HG03432 (cell line): ENCODE measurements around the gene PBX2.
A peak's percentile ranks its signal among the peaks of the same experiment; 100 is the strongest.
"Not testable (repeated sequence)": the region's sequence is repeated elsewhere in the genome, so short reads cannot be mapped to it uniquely, and the experiment has no call there.

Experiments
- ATAC-seq: cut with Tn5 transposase; IDR thresholded peaks from one replicate; pipeline ENCODE4 v1.9.1; 2021; ENCODE audit warnings: mild to moderate bottlenecking, moderate library complexity; ENCODE audit not compliant: unreplicated experiment

The PBX2 gene

DNA sequence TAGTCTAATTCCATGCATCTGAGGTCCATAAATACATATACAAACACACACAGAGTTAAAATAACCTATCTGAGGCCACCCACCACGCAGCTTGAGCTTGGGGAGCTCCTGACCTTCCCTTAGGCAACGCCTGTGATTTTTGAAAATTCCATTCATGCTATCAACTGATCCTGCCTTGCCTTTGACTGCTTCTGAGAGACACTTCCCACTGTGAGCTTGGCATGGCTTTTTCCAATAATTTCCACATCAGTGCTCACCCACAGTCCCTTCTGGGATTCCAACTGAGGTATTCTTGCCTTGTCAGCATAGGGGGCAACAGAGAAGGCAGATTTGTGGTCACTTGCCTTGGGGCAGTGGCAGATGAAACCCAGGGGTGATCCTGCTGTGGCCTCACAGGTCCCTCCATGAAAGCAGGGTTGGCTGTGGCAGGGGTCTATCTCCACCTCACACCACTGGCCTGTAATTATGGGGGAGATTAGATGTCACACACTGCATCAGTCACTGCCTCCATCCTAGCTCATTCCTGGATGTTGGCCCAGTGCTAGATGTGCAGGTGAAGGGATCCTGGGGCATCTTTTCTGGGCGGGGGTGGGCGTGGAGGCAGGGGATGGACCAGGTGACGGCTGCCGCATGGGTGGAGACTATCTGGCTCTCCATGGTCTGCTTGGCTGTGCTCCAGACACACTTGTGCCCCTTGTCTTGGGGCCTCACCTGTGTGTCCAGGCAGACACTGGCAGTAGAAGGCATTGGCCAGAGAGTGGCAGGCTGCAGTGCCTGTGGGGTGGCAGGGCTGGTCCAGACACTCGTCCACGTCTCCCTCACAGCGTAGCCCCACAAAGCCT lies 13.6 kb upstream of the PBX2 start:
- no peak for ATAC-seq

DNA sequence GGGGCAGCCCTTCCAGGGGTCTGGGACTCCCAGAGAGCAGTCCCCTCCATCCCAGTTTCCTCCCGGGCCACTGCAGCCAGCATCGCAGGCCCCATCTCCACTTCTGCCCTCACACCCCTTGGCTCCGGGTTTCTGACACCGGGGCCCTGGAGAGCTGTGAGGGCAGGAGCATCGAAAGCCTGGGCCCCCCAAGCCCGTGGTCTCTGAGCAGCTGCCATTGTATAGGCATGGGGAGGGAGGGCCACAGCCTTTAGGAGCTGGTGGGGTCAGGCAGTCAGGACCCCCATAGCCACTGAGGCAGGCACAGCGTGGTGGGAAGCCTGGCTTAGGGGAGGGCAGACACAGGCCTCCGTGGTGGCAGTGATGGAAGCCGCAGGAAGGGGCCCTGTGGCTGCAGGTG lies 12.2 kb upstream of the PBX2 start:
- ATAC-seq: no peak

DNA sequence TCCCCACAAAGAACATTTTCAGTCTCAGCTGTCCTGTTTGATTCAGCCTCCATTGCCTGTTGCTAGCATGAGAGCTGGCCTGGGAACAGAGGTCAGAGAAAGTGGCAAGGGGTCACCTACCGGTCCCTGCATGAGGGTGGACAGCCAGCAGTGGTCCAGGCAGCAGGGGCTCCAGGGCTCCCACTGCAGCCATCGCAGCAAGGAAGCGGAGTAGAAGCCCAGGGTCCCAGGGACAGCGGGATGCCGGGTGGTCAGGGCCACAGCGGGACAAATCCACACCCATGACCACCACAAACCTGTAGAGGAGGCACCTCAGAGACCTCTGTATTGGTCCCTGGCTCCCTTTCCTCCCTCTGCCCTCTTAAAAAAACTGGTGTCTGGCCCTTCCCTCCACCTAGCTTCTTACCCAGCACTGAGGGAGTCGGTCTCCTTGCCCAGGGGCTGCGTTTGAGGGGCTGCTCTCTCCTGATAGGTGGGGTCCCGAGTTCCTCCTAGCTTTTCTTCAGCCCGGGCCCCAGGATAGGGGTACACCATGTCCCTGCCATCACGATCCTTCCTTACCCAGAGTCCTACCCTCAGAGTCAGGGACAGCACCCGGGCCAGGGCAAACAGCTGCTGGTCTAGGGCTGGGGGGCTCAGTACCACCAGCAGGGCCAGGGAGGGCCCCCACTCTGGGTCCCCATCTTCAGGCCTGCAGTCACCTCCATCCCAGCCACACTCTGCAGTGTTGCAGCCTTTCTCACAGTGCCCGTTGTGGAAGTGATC lies 10.9 kb upstream of the PBX2 start:
- ATAC-seq: no peak

DNA sequence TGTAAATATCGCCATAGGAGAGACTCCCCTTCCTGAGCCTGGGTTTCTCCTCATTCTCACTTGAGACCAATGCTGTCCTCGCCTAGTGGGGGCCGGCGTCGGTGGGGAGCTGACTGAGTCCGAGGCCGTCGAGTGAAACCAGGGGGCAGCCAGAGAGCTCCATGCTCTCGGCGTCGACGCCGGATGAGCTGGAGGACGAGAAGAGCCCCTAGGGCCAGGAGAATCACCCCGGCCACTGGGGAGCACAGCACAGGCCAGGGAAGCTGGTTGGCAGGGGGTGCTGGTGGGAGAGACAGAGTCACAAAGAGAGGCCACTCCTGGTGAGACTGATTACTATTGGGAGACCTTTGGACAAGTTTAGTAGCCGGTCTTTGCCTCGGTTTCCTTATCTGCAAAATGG lies 8.9 kb upstream of the PBX2 start:
- no peak for ATAC-seq

DNA sequence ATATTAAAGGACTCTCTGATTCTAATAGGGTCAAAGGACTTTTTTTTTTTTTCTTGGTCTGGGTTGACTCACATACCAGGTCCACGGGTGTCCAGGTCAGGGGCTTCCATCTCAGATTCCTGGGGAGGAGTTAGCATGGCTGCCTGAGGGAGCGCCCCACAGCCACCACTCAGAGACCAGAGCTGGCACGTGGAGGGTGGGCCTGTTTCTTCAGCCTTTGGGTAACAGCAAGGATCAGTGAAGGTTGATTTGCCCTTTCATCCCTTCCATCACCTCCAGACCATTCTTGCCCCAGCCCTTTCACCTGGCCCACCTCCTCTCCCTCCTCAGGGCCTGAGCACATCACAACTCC lies 8.3 kb upstream of the PBX2 start:
- no peak for ATAC-seq

DNA sequence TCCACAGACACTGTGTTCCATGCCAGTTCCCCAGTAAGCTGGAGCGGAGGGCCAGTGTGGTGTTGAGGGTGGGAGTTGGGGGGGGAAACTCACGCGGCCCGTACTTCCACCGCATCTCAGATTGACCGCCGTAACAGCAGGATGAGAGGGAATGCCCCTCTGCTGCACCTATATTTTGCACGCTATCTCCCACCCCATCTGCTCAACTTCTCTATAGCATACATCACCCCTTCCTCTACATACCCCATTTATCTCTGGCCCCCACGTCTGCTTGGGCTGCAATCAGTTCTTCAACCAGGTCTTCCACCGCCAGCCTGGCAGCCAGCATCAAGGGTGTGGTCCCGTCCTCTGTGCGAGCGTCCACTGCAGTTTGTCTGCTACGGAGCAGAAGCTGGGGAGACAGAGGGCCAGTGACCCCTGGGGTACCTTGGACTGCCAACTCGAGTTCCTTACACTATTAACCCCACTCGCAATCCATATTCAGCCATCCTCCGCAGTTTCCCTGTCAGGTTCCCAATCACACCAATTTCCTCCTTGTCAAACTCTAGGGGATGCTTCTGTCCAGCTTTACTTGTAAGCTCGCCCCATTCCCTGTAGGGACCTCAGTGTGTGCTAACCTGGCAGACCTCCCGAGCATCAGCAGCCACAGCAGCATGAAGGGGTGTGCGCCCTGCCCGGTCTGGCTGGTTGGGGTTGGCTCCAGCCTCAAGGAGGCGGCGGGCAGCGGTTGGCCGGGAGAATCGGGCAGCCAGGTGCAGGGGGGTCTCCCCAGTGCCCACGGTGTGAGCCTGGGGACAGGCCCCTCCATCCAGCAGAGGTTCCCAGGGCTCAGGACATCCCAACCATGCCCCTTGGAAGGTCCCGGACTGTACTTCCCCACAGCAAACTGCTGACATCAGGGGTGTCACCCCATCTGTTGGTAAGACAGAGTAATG lies 6.9 kb upstream of the PBX2 start:
- no peak for ATAC-seq

DNA sequence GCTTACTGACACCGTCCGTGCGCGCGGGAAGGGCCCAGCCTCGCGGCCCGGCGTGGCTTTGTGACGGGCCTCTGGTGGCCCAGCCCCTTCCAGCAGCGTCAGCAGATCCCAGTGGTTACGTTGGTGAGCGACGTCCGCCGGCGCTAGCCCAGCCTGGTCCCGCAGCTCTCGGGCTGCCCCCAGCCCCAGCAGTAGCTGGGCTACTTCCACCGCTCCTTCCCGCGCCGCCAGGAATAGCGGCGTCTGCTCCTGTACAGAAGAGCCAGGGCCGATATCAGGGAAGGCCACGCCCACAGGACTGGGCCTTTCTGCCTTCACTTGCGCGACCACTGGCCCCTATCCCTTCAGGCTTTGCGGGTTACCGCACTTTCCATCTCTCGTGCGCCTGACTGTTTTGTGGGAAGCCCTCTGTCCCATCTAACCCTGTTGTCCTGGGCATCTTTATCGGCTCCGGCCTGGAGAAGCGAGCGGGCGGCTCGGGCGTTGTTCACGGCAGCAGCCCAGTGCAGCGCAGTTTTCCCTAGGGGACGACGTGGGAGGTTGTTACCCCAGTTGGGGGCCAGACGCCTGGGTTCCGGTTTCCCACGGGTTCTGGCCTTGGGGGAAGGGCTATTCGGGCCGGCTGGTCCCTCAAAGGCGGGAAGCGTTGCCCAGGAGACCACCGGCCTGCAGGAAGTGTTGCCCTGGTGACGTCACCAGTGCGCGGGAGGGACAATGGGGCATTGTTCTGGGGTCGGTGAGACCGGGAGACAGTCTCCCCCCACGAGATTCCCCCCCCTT lies 6.1 kb upstream of the PBX2 start:
- ATAC-seq: peak; percentile 78

DNA sequence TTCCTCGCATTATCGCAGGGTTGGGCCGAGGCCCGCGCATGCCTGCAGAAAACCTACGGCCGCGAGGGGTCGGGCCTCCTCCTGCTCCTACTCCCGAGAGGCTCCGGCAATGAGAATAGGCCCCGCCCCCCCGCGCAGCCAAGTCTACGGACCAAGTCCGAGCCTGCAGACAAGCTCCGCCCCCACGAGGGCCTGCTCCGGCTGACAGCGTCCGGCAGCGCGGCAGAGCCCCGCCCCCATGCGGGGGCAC lies 5.6 kb upstream of the PBX2 start:
- peak; percentile 76 for ATAC-seq

DNA sequence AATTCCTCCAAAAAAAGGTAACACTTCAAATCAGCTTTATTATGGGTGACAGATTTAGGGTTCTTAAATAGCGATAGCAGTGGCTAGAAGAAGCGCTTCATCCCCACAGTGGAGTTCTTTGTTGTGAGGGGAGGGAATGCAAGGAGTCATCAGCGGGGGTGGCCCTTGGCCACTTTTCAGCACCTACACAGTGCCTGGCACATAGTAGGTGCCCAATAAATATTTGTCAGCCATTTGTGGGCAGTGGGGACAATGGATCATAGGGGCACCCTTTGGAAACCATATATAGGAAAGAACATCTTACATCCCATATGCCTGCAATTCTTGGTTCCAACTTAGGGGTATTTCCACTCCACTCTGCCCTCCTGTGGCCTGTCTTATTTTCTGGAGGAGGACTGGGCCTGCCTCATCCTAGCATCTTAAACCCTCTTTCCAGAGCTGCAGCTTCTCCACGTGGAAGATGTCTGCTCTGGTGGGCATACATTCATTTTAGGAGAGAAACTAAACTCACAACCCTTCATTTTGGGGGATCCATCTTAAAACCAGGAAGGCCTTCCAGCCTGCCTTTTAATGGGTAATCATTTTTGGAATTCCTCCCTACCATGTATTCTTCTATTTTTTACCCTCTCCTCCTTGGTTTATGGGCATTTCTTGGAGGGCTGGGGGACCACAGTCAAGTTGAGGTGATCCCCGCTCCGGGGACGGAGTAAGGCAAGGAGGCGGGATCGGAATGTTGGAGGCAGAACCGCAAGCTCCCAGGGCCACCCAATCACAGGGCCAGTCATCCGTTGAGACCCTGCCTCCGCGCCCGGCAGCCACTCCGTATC lies 5.0 kb upstream of the PBX2 start:
- ATAC-seq: no peak

DNA sequence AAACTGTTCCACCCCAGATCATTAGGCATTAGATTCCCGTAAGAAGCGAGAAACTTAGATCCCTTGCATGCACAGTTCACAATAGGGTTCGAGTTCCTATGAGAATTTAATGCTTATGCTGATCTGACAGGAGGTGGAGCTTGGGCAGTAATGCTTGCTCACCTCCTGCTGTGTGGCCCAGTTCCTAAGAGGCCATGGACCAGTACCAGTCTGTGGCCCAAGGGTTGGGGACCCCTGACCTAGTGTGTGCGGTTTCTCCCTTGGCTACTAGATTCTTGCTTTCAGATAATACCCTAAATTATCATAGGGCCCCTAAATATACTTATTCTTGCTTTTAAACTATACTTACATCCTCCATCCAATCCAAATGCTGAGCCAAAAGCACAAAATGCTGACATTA lies 4.4 kb upstream of the PBX2 start:
- no peak for ATAC-seq

DNA sequence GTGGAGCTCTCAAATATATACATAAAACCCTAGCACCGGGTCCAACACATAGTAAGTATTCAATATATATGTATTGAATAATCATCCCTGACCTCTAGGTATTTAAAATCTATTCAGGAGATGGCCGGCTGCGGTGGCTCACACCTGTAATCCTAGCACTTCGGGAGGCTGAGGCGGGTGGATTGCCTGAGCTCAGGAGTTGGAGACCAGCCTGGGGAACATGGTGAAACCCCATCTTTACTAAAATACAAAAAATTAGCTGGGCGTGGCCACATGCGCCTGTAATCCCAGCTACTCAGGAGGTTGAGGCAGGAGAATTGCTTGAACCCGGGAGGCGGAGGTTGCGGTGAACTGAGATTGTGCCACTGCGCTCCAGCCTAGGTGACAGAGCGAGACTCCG lies 3.1 kb upstream of the PBX2 start:
- ATAC-seq: not testable (repeated sequence)

DNA sequence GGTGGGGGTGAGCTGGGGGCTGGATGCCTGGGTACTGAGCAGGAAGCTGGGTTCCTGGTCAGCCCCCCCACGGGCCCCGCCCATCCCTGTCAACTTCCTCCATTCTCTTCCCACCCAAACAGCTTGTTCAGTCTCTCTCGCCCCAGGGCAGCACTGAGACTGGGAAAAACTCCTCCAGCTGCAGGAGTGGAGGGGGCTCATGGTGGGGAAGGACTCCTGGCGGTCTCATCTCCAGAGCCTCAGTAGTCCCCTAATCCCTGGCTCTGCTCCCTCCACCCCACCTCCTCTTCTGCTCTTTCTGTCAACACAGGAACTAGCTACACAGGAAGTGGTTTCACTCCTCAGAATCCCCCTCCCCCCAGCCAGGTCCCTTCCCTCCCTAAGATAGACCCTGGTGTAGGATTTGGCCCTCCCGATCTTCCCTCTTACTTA lies 2.6 kb upstream of the PBX2 start, which contains the start of gene GPSM3:
TSS of gene GPSM3 (minus strand) at position 36 of the 432 bp plus-strand sequence. CDS start 130 bp downstream, outside the sequence.
- no peak for ATAC-seq

DNA sequence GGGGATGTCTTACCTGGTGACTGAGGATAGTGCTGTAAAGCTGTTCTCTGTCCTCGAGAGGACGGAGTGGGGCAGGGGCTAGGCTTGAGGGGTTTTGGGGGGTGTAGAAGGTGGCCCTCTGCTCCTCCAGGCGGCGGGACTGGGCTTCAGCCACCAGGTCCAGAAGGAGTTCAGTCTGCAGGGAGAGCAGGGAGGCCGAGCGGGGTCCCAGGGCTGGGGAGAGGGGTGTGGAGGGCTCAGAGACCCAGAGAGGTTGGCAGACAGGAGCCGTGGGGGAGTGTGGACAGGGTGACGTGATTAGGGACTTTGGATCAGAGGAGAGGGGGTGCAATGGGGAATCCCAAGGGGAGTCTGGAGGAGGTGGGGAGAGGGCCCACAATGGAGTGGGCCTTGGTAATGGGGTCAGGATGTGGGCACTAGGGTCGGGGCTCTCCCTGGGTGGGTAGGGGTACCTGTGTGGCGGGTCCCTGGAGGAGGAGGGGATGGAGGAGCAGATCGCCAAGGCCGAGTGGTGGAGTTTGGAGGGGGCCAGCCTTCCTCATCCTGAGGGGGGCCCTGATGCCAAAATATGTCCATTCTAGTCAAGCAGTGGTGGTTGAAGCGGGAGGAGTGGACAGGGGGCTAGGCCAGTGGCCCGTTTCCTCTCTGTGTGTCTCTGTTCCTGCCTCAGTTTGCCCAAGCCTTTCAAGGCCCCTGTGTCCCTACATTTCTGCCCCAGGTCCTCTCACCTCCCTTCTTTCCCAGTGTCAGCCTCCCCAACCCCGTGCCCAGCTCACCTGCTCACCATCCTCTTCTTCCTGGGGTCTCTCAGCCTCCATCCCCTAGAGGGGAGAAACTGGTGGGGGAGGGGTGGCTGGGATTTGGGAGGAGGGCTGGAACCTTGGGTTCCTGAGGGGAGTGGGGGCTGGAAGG lies 1.9 kb upstream of the PBX2 start:
- no peak for ATAC-seq

DNA sequence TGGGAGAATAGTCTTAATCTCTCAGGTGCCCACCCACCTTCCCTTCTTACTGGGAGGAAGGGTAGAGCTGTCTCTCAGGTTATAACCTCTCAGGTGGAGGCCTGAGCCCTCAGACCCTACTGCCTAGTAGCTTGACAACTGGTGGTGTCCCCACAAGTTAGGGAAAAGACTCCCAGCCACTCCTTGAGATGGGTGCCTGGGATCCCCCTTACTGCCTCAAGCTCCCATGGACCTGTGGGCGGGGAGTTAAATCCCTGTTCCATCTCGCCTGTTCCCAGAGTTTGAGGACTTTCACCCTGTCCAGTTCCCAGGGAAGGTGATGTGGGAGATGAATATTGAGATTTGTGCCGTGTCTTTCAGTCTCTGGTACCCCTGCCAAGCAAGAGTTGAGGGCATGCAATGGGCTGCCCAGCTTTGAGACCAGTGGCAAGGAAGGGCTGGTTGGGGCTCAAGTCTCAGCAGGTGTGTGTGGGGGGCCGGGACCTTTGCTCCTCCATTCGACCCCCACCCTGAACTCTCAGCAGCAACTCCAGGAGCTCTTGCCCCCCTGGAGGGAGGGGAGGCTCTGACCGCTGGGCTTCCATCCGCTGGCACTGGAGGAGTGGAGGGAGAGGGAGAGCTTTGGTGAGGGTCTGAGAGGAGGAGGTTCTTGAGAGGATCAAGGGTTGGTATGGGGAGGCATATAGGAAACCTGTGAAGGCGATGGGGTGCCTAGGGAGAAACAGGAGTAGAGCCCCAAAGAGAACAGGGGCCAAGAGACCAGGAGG lies 1.1 kb upstream of the PBX2 start:
- no peak for ATAC-seq

DNA sequence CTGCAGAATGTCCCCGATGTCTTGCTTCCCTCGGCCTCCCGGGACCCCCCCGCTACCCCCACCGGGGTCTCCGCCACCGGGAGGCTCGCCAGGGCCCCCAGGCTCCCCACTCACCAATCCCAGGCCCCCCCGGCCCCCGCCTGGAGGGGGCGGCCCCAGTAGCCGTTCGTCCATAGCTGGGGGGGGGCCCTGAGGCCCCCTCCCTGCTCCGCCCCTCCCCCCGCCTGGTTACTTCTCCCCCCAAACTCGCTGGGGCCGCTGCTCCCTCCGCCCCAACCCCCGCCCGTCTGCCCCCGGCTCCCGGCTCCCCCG lies 304 bp downstream of the PBX2 start:
- ATAC-seq: no peak

DNA sequence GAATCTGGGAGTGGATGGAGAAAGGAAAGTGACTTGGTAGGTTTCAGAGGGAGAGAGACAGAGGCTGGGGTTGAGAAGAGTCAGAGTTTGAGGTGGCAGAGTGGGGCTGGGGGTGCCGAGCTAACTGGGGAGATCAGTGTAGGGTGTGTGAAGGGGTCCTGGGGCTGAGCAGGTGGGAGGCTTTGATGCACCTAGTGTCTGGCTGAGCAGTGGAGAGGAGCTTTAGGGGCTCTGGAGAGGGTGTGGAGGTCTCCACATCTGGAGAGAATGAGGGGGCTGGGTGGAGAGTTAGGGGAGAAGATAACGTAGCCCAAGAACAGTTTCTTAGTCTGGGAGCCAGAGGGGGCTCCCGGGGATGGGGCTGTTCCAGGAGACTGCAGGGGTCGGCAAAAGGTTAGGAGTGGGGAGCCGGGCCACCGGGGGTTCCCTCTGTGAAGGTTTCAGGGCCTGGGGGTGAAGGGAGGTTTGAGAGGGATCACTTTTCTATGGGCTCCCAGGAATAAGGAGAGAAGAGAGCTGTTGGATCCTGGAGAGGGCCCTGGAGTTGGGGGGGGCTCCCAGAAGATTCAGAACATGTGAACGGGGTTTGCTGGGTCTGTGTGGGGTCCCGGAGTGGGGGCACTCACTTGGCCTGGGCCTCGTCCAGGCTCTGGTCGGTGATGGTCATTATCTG lies 797 bp downstream of the PBX2 start:
- ATAC-seq: no peak

DNA sequence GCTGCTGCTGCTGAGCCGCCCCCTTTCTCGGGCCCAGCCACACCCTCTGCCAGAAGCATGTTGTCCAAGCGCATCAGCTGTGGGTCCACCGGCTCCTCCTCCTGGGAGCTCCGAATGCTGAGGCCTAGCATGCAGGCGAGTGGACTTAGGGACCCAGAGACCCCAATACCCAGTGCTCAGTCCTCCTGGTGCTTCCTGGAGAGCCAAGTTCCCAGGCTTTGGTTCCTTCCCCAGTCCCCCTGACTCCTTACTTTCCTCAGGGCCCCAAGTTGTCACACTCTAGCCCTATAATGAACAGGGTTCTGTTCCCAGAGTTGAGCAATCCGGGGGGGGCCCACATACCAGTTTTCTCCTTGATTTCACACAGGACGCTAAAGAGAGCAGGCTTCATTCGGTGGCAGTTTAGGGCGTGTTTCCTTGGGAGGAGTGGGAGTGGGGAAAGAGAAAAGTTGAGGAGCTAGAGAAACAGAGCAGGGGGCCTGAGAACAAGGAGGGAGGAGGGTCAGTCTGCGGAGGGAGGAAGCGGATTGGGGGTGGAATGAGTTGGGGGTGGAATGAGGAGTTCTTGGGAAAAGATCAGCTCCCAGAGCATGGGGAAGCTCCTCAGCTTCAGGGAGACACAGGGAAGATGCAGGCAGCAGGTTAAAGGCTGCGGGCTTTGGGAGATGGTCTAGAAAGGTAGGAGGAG lies 1.5 kb downstream of the PBX2 start:
- no peak for ATAC-seq
